GM18526 (cell line): ENCODE results near the gene PDP2.

Experiments
- POLR2A ChIP-seq: IDR thresholded peaks from 3 replicates; pipeline ENCODE4 v1.6.1; 2011; ENCODE audit not compliant: insufficient read length; ENCODE audit errors: extremely low read depth

The PDP2 gene

GRCh38 chr16:66848172-66848571 lies 32.1 kb upstream of the PDP2 start:
- TF ChIP-seq POLR2A: no peak

GRCh38 chr16:66849021-66849420 lies 31.3 kb upstream of the PDP2 start:
- TF ChIP-seq POLR2A: no peak

- no peak for TF ChIP-seq POLR2A
Observed at GRCh38 chr16:66849549-66849948, 30.8 kb upstream of the PDP2 start.

- TF ChIP-seq POLR2A: no peak
Observed at GRCh38 chr16:66850115-66850815, 30.1 kb upstream of the PDP2 start.

GRCh38 chr16:66851166-66851964 lies 28.9 kb upstream of the PDP2 start:
- TF ChIP-seq POLR2A: no peak

- no peak for TF ChIP-seq POLR2A
Observed at GRCh38 chr16:66853261-66854139, 26.8 kb upstream of the PDP2 start.

GRCh38 chr16:66856184-66856730 lies 24.1 kb upstream of the PDP2 start:
- no peak for TF ChIP-seq POLR2A

- TF ChIP-seq POLR2A: no peak
Observed at GRCh38 chr16:66856801-66857200, 23.5 kb upstream of the PDP2 start.

GRCh38 chr16:66857437-66857836 lies 22.9 kb upstream of the PDP2 start:
- no peak for TF ChIP-seq POLR2A

- TF ChIP-seq POLR2A: no peak
Observed at GRCh38 chr16:66858740-66859396, 21.4 kb upstream of the PDP2 start.

- TF ChIP-seq POLR2A: no peak
Observed at GRCh38 chr16:66859397-66860068, 20.8 kb upstream of the PDP2 start.

GRCh38 chr16:66862023-66862520 lies 18.2 kb upstream of the PDP2 start:
- TF ChIP-seq POLR2A: no peak

GRCh38 chr16:66863707-66864106 lies 16.6 kb upstream of the PDP2 start:
- TF ChIP-seq POLR2A: no peak

GRCh38 chr16:66869424-66869823 lies 10.9 kb upstream of the PDP2 start:
- TF ChIP-seq POLR2A: no peak
